ENCODE data around the gene WDR77.

DNA sequence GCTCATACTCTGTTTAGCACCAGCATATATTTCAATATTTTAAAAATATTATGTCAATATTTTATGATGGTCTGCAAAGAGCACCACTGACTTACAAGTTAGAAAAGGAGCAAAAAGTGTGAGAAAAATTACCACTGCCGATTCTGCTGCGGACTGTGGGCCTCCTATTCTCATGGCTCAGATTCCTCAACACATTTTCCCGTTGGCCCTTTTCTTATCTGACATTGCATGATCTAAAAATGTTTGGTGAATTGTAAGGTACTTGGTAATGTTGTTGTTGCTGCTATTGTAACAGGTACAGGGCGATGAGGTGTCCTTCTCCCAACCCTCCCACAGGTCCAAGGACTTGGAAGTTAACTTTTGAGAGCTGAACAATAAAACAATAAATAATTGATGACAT, 25.5 kb upstream of the WDR77 start:
- TF ChIP-seq SP1 (IDR thresholded peaks at IDR 0.05), result no peak
- TF ChIP-seq FOXK2 (IDR thresholded peaks at IDR 0.05), result no peak
- no peak for TF ChIP-seq ZNF384 (IDR thresholded peaks at IDR 0.05)

Measured in HEK293T (cell line).